Neuronal stem cell (in vitro differentiated cells): Measurements from ENCODE around the gene TUBA1C.
A peak's percentile ranks its signal among the peaks of the same experiment; 100 is the strongest.

Experiments used
- DNase-seq: peaks from one replicate; pipeline ENCODE4 v3.0.0-alpha.2; 2013; ENCODE audit warnings: low spot score
- H2AFZ ChIP-seq: one replicate; pipeline ENCODE4 v1.6.1; 2013; ENCODE audit warnings: mild to moderate bottlenecking, low read length, inconsistent platforms
- H2AK5ac ChIP-seq: 2 replicates; pipeline ENCODE4 v1.6.1; 2013; ENCODE audit warnings: low read depth, mild to moderate bottlenecking, inconsistent platforms, low read length, moderate library complexity, mixed read lengths
- H2BK120ac ChIP-seq: 2 replicates; pipeline ENCODE4 v1.6.1; 2013; ENCODE audit warnings: low read depth, mild to moderate bottlenecking, inconsistent platforms, low read length, moderate library complexity, mixed read lengths
- H2BK12ac ChIP-seq: one replicate; pipeline ENCODE4 v1.6.1; 2013; ENCODE audit warnings: low read length, inconsistent platforms
- H2BK15ac ChIP-seq: 2 replicates; pipeline ENCODE4 v1.6.1; 2013; ENCODE audit warnings: mild to moderate bottlenecking, low read length, inconsistent platforms, mixed read lengths
- H2BK5ac ChIP-seq: one replicate; pipeline ENCODE4 v1.6.1; 2013; ENCODE audit warnings: inconsistent platforms, mild to moderate bottlenecking, low read length, moderate library complexity
- H3K14ac ChIP-seq: one replicate; pipeline ENCODE4 v1.6.1; 2013; ENCODE audit warnings: low read length, inconsistent platforms
- H3K18ac ChIP-seq: 2 replicates; pipeline ENCODE4 v1.6.1; 2013; ENCODE audit warnings: low read length, inconsistent platforms
- H3K23ac ChIP-seq: 2 replicates; pipeline ENCODE4 v1.6.1; 2013; ENCODE audit warnings: low read depth, mild to moderate bottlenecking, mixed read lengths, low read length, inconsistent platforms; ENCODE audit not compliant: poor library complexity
- H3K27ac ChIP-seq: replicated peaks from 3 replicates; pipeline ENCODE4 v1.5.1; 2013; ENCODE audit warnings: low read length, inconsistent platforms
- H3K27me3 ChIP-seq, 3 experiments: 2 replicates each; pipeline ENCODE4 v1.6.1; 2013; ENCODE audit warnings: low read length in 3 of 3, mild to moderate bottlenecking in 2 of 3, inconsistent platforms in 1 of 3, low read depth in 1 of 3, mixed read lengths in 1 of 3, moderate library complexity in 1 of 3; ENCODE audit not compliant: control insufficient read depth in 3 of 3, insufficient read depth in 3 of 3
- H3K36me3 ChIP-seq, 2 donors: replicated peaks in 1 of 2; 2 replicates each; pipeline ENCODE4 v1.6.1; 2013; ENCODE audit warnings: low read length in 2 of 2; ENCODE audit not compliant: control insufficient read depth in 2 of 2, insufficient read depth in 2 of 2
- H3K4ac ChIP-seq: 2 replicates; pipeline ENCODE4 v1.6.1; 2013; ENCODE audit warnings: inconsistent platforms, mild to moderate bottlenecking, low read length, moderate library complexity
- H3K4me1 ChIP-seq, 2 donors: 1 replicate in 1 of 2; 2 replicates in 1 of 2; pipeline ENCODE4 v1.6.1; 2013; ENCODE audit warnings: low read length in 2 of 2, low read depth in 1 of 2; ENCODE audit not compliant: control insufficient read depth in 2 of 2, insufficient read depth in 1 of 2
- H3K4me2 ChIP-seq: one replicate; pipeline ENCODE4 v1.6.1; 2013; ENCODE audit warnings: mild to moderate bottlenecking, low read length, inconsistent platforms; ENCODE audit not compliant: insufficient read depth, poor library complexity, severe bottlenecking
- H3K4me3 ChIP-seq, 2 donors: 2 replicates each; pipeline ENCODE4 v1.5.1; 2013; ENCODE audit warnings: low read length in 2 of 2, mild to moderate bottlenecking in 2 of 2, inconsistent platforms in 1 of 2, moderate library complexity in 1 of 2
- H3K79me1 ChIP-seq: one replicate; pipeline ENCODE4 v1.6.1; 2013; ENCODE audit warnings: low read depth, mild to moderate bottlenecking, inconsistent platforms, low read length, moderate library complexity
- H3K9ac ChIP-seq: one replicate; pipeline ENCODE4 v1.6.1; 2013; ENCODE audit warnings: mild to moderate bottlenecking, low read depth, low read length, inconsistent platforms; ENCODE audit not compliant: poor library complexity
- H3K9me3 ChIP-seq, 2 donors: replicated peaks in 1 of 2; 2 replicates each; pipeline versions ENCODE3 to v1.6.1; 2013; ENCODE audit warnings: low read length in 2 of 2, mild to moderate bottlenecking in 2 of 2, inconsistent platforms in 1 of 2, low read depth in 1 of 2, mixed read lengths in 1 of 2, moderate library complexity in 1 of 2; ENCODE audit not compliant: control insufficient read depth in 2 of 2, insufficient read depth in 1 of 2
- H4K8ac ChIP-seq: one replicate; pipeline ENCODE4 v1.6.1; 2013; ENCODE audit warnings: low read depth, mild to moderate bottlenecking, inconsistent platforms, low read length, moderate library complexity
- H4K91ac ChIP-seq: one replicate; pipeline ENCODE4 v1.6.1; 2013; ENCODE audit warnings: low read length, low read depth, mild to moderate bottlenecking, inconsistent platforms; ENCODE audit not compliant: poor library complexity
- WGBS, 2 donors: extraction: QIAGEN DNeasy Blood & Tissue Kit; methylation state at CpG; one replicate each; pipeline ENCODE4 v1.1.7; 2013; ENCODE audit warnings: missing lambda C conversion rate in 2 of 2, mixed read lengths in 1 of 2; ENCODE audit not compliant: insufficient read length in 2 of 2, insufficient replicate concordance in 1 of 2; ENCODE audit errors: extremely low coverage in 2 of 2; 5-methylcytosine and 5-hydroxymethylcytosine counted together

Gene TUBA1C

DNA sequence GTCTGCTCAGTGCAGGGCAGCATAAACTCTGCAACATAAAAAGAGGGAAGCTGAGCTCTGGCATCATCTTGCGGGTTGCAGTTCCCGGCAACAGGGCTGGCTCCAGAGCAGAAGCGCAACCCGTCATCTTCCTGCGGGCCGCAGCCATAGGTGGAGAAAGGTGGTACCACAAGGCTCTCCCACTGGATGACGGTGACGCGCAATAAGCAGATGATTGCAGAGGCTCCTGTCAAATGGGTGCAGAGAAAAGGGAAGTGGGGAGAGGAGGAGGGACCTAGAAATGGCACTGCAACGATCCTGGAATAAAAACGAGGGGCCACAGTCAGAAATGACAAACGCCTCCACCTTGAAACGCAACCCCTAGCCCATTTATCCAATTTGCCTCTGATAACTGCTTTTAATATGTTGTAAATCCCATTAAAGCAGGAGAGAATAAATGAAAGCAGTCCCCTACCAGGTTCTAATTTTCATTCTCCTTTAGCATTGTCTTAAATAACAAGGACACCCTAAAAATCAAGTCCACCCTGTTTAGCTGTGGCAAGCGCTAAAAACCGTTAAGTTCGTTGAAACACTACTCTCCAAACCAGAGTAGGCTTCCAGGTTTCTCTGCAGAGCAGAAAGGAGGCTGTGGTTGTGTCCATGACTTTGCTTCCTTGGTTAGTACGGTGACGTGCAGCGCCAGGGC is 30.9 kb upstream of the TUBA1C start:
- H4K91ac ChIP-seq, result no peak overlapping the region
- peaks cover 19 to 31% of the 10 kb centered on the region in 2 donors for H3K4me1 ChIP-seq
- H3K18ac ChIP-seq, result peak overlapping the region; percentile 32
- no peaks in the 10 kb centered on the region for H3K36me3 ChIP-seq
- H4K8ac ChIP-seq, result no peak overlapping the region
- H3K9me3 ChIP-seq, result no peaks in the 10 kb centered on the region
- H2BK15ac ChIP-seq, result no peak overlapping the region
- H2BK12ac ChIP-seq, result no peak overlapping the region
- no peak overlapping the region for H2AK5ac ChIP-seq
- no peak overlapping the region for H2BK120ac ChIP-seq
- no peak overlapping the region for H3K14ac ChIP-seq
- H2AFZ ChIP-seq, result peak overlapping the region; percentile 86
- DNase-seq, result no peak
- H3K9ac ChIP-seq, result no peak overlapping the region
- no peak overlapping the region for H3K23ac ChIP-seq
- no peak overlapping the region for H2BK5ac ChIP-seq
- H3K27me3 ChIP-seq, result no peaks in the 10 kb centered on the region
- H3K4ac ChIP-seq, result no peak overlapping the region
- no peak overlapping the region for H3K27ac ChIP-seq
- no peak overlapping the region for H3K4me2 ChIP-seq
- H3K4me3 ChIP-seq, result no peak overlapping the region
- no peaks in the 10 kb centered on the region for H3K79me1 ChIP-seq
- WGBS, 2 donors, result no CpG with 5 or more reads among the region's 19 CpGs

DNA sequence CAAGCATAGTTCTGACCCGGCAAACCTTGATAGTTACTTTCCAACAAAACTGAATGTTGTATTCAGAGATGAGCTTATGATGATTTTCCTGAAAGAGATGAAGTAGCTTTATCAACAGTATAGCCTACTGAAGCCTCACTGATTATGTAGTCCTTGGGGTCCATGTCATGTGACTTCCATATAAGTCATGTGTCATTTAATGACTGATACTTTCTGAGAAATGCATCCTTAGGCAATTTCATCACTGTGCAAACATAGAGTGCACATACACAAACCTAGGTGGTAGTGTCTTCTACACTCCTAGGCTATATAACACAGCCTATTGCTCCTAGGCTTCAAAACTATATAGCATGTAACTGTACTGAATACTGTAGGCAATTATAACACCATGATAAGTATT is 28.5 kb upstream of the TUBA1C start:
- no peak overlapping the region for H2AFZ ChIP-seq
- no peak overlapping the region for H2BK12ac ChIP-seq
- no peak overlapping the region for H3K4me3 ChIP-seq
- H3K23ac ChIP-seq, result no peak overlapping the region
- no peak overlapping the region for H3K18ac ChIP-seq
- no peaks in the 10 kb centered on the region for H3K36me3 ChIP-seq
- no peak for DNase-seq
- H2BK15ac ChIP-seq, result no peak overlapping the region
- H3K9ac ChIP-seq, result no peak overlapping the region
- peaks cover 19 to 34% of the 10 kb centered on the region in 2 donors for H3K4me1 ChIP-seq
- no peak overlapping the region for H4K91ac ChIP-seq
- no peak overlapping the region for H3K14ac ChIP-seq
- H3K4me2 ChIP-seq, result no peak overlapping the region
- H3K4ac ChIP-seq, result no peak overlapping the region
- WGBS, 2 donors, result no CpG with 5 or more reads among the region's 1 CpG
- no peak overlapping the region for H2BK120ac ChIP-seq
- H2AK5ac ChIP-seq, result no peak overlapping the region
- H2BK5ac ChIP-seq, result no peak overlapping the region
- H3K9me3 ChIP-seq, result no peaks in the 10 kb centered on the region
- H3K79me1 ChIP-seq, result no peaks in the 10 kb centered on the region
- no peak overlapping the region for H3K27ac ChIP-seq
- H4K8ac ChIP-seq, result no peak overlapping the region
- H3K27me3 ChIP-seq, result no peaks in the 10 kb centered on the region

DNA sequence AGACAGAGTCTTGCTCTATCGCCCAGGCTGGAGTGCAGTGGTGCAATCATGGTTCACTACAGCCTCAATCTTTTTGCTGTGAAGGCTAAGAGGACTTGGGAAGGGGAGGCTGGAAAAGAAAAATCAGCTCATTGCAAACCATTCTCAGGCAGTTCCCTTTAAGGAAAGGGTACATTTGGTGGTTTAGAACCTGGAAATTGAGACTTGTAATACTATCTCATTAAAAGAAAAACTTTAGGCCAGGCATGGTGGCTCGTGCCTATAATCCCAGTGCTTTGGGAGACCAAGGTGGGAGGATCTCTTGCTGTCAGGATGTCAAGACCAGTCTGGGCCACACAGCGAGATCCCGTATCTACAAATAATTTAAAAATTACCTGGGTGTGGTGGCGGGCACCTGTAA is 21.3 kb upstream of the TUBA1C start:
- H2BK12ac ChIP-seq, result no peak overlapping the region
- no peak overlapping the region for H4K91ac ChIP-seq
- no peak overlapping the region for H3K4ac ChIP-seq
- H3K14ac ChIP-seq, result no peak overlapping the region
- no peak overlapping the region for H3K23ac ChIP-seq
- H3K36me3 ChIP-seq, result no peaks in the 10 kb centered on the region
- H2BK120ac ChIP-seq, result no peak overlapping the region
- no peaks in the 10 kb centered on the region for H3K9me3 ChIP-seq
- WGBS, 2 donors, result no CpG with 5 or more reads among the region's 5 CpGs
- no peak overlapping the region for H3K4me3 ChIP-seq
- H3K4me1 ChIP-seq, result peaks cover 0 to 6% of the 10 kb centered on the region in 2 donors
- no peak overlapping the region for H4K8ac ChIP-seq
- H3K4me2 ChIP-seq, result no peak overlapping the region
- H3K18ac ChIP-seq, result no peak overlapping the region
- no peak overlapping the region for H3K27ac ChIP-seq
- no peak overlapping the region for H3K9ac ChIP-seq
- H2AK5ac ChIP-seq, result no peak overlapping the region
- H3K79me1 ChIP-seq, result no peaks in the 10 kb centered on the region
- H2BK5ac ChIP-seq, result no peak overlapping the region
- DNase-seq, result no peak
- peaks cover 0 to 3% (median 0%) of the 10 kb centered on the region in 3 experiments for H3K27me3 ChIP-seq
- H2BK15ac ChIP-seq, result no peak overlapping the region
- no peak overlapping the region for H2AFZ ChIP-seq

DNA sequence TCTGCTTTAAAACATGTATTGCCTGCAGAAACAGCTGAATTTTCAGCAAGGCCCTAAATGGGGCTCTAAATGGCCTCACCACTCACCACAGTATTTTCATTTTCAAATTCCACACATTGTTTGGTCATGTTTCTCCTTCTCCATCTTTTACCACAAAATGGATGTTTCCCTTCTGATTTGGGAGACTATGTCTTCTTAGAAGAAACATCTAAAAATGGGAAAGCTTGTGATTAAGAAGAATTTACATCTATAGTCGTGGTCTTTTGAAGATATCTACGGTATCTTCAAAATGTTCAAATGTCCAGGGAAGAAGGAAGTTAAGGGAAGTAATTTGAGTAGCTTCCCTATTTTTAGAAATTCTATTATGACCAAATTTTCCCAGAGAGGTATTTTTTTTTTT is 20.7 kb upstream of the TUBA1C start:
- Histone ChIP-seq H3K79me1 (no peaks in the 10 kb centered on the region), H3K36me3 (no peaks in the 10 kb centered on the region), H3K27me3 (peaks cover 0 to 3% (median 0%) of the 10 kb centered on the region in 3 experiments), H3K18ac (no peak overlapping the region), H3K4me3 (no peak overlapping the region), H3K4me1 (peaks cover 0 to 3% of the 10 kb centered on the region in 2 donors), H4K91ac (no peak overlapping the region), H2BK15ac (no peak overlapping the region), H3K4me2 (no peak overlapping the region), H3K27ac (no peak overlapping the region), H2AFZ (no peak overlapping the region), H3K9me3 (no peaks in the 10 kb centered on the region), H2BK12ac (no peak overlapping the region), H2BK5ac (no peak overlapping the region), H3K23ac (no peak overlapping the region), H2BK120ac (no peak overlapping the region), H3K9ac (no peak overlapping the region), H4K8ac (no peak overlapping the region), H3K14ac (no peak overlapping the region), H2AK5ac (no peak overlapping the region), H3K4ac (no peak overlapping the region)
- no peak for DNase-seq
- no CpG with 5 or more reads among the region's 2 CpGs for WGBS, 2 donors
